ENCODE measurements around the gene SMAD1.

SMAD1 gene

GRCh38 chr4:145501051-145501660 lies 19.5 kb downstream of the SMAD1 start:
- ChIA-PET CTCF (interaction anchor here (1.6 to 3.6 kb wide), 3 partner anchors 9 to 15 kb away, joined by 4 to 9 read pairs (median 6); no protein-coding TSS in a partner anchor), POLR2A (no interaction called here)
- peak; percentile 26 for DNase-seq (ENCODE audit: extremely low spot score)
- TF ChIP-seq, protein P1, sequence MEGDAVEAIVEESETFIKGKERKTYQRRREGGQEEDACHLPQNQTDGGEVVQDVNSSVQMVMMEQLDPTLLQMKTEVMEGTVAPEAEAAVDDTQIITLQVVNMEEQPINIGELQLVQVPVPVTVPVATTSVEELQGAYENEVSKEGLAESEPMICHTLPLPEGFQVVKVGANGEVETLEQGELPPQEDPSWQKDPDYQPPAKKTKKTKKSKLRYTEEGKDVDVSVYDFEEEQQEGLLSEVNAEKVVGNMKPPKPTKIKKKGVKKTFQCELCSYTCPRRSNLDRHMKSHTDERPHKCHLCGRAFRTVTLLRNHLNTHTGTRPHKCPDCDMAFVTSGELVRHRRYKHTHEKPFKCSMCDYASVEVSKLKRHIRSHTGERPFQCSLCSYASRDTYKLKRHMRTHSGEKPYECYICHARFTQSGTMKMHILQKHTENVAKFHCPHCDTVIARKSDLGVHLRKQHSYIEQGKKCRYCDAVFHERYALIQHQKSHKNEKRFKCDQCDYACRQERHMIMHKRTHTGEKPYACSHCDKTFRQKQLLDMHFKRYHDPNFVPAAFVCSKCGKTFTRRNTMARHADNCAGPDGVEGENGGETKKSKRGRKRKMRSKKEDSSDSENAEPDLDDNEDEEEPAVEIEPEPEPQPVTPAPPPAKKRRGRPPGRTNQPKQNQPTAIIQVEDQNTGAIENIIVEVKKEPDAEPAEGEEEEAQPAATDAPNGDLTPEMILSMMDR (IDR thresholded peaks at IDR 0.05; ENCODE audit: control extremely low read depth, extremely low read depth, low read depth, missing control alignments): no peak

GRCh38 chr4:145502809-145503208 lies 21.2 kb downstream of the SMAD1 start:
- POLR2A ChIA-PET: no interaction called here
- no peak for DNase-seq (ENCODE audit: extremely low spot score)
- TF ChIP-seq, protein P1 (IDR thresholded peaks at IDR 0.05; ENCODE audit: control extremely low read depth, extremely low read depth, low read depth, missing control alignments): no peak
- CTCF ChIA-PET: interaction anchor here (1.1 to 3.6 kb wide), 2 partner anchors 17 to 20 kb away, joined by 3 to 9 read pairs; no protein-coding TSS in a partner anchor

- ChIA-PET CTCF (interaction anchor here (1.2 to 3.6 kb wide), 3 partner anchors 8 to 18 kb away, joined by 3 to 9 read pairs (median 5); no protein-coding TSS in a partner anchor), POLR2A (no interaction called here)
- TF ChIP-seq, protein P1 (IDR thresholded peaks at IDR 0.05; ENCODE audit: control extremely low read depth, extremely low read depth, low read depth, missing control alignments): no peak
- no peak for DNase-seq (ENCODE audit: extremely low spot score)
Observed at GRCh38 chr4:145503486-145504072, 21.9 kb downstream of the SMAD1 start.

DNA sequence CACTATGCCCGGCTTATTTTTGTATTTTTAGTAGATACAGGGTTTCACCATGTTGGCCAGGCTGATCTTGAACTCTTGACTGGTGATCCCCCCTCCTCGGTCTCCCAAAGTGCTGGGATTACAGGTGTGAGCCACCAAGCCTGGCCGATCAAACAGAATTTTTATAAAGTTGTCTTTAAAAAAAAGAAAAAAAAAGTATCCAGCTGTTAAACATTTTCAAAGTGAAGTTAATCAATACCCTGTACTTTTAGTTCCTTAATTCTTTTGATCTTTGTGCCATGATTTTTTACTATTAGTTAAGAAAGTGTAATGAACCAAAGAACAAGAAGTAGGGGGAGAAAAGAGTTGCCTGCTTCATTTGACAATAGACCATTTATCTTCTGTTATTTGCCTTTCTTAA lies 24.3 kb downstream of the SMAD1 start:
- no peak for DNase-seq (ENCODE audit: extremely low spot score)
- ChIA-PET CTCF (no interaction called here), POLR2A (no interaction called here)
- TF ChIP-seq, protein P1 (IDR thresholded peaks at IDR 0.05; ENCODE audit: control extremely low read depth, extremely low read depth, low read depth, missing control alignments): no peak

- ChIA-PET CTCF (interaction anchor here (1.1 kb wide), 1 partner anchor 16 kb away, joined by 3 read pairs; no protein-coding TSS in a partner anchor), POLR2A (no interaction called here)
- TF ChIP-seq, protein P1 (IDR thresholded peaks at IDR 0.05; ENCODE audit: control extremely low read depth, extremely low read depth, low read depth, missing control alignments): no peak
- no peak for DNase-seq (ENCODE audit: extremely low spot score)
Observed at GRCh38 chr4:145507636-145508035, 26.0 kb downstream of the SMAD1 start.

DNA sequence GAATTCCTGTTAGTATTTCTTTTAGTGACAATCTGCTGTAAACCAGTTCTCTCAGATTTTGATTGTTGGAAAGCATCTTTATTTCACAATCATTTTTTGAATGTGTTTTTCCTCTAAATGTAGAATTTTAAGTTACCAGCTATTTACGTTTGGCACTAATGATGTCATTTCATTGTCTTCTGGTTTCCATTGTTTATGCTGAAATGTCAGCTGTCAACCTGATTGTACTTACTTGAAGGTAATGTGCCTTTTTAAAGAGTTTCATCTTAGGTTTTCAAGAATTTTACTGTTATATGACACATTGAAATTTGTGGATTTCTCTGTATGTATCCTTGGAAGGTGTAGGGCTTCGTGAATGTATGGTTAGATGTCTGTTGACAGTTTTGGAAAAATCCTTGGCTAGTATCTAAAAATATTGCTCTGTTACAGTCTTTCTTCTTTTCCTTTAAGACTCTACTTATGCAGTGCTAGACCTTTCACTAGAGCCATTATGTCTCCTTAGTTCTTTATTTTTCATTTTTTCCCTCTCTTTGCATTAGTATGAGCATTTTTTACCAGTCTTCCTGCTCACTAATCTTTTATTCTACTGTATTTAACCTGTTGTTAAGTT lies 30.4 kb downstream of the SMAD1 start:
- ChIA-PET POLR2A (no interaction called here), CTCF (interaction anchor here (0.8 kb wide), 1 partner anchor 9 kb away, joined by 3 read pairs; no protein-coding TSS in a partner anchor)
- DNase-seq (ENCODE audit: extremely low spot score): no peak
- TF ChIP-seq, protein P1 (IDR thresholded peaks at IDR 0.05; ENCODE audit: control extremely low read depth, extremely low read depth, low read depth, missing control alignments): no peak

Measured in GM10248 (cell line).